AG04450 (cell line): Measurements from ENCODE around the gene RBM38. TPM values are rescaled to one million over a fixed set of nuclear protein-coding genes. Genes with fewer than 3 reads are reported as not detected.

ENCODE experiments used
- CTCF ChIA-PET: fragments of 300-600, 350-600 bp; formaldehyde crosslinking; extraction: SDS; loops from one replicate; lab custom pipeline; 2022; ENCODE audit warnings: antibody characterized with exemption, inconsistent platforms; lab: Charles Lee
- POLR2A ChIA-PET: fragments of 350-600 bp; formaldehyde crosslinking; extraction: SDS; loops from one replicate; lab custom pipeline; 2021; ENCODE audit warnings: antibody characterized with exemption, inconsistent platforms; lab: Yijun Ruan, JAX
- DNase-seq: peaks from one replicate; pipeline ENCODE4 v3.0.0-alpha.2; 2011; ENCODE audit warnings: low read depth, low spot score
- H3K27ac ChIP-seq: one replicate; pipeline ENCODE4 v1.5.1; 2012; ENCODE audit warnings: low read depth, low read length, control low read depth
- H3K27me3 ChIP-seq: one replicate; pipeline ENCODE4 v1.6.0; 2012; ENCODE audit warnings: low read length; ENCODE audit not compliant: control insufficient read depth, insufficient read depth
- H3K4me3 ChIP-seq: 2 replicates; pipeline ENCODE4 v1.5.1; 2011; ENCODE audit warnings: mild to moderate bottlenecking, low read depth, low read length, control low read depth
- H3K9me3 ChIP-seq: 2 replicates; pipeline ENCODE4 v1.5.1; 2012; ENCODE audit warnings: low read length; ENCODE audit not compliant: control insufficient read depth, insufficient read depth
- CTCF ChIP-seq: IDR thresholded peaks from 2 replicates; pipeline ENCODE4 v1.5.1; 2011; ENCODE audit warnings: low read depth, low read length, control low read depth, inconsistent platforms
- polyA plus RNA-seq: library from polyadenylated mRNA; depleted of rRNA; stranded (reverse); fragments of >200 nt; gene quantifications from 2 replicates; pipeline ENCODE4 v1.2.3, GENCODE V29; 2011

RBM38 gene
- polyA plus RNA-seq, 1 experiment: 5.2 TPM

- H3K27ac ChIP-seq: no peak overlapping the region
Measured at GRCh38 chr20:57394121-57395082, 3.2 kb downstream of the RBM38 start.

GRCh38 chr20:57395111-57395966, 4.1 kb downstream of the RBM38 start:
- peak; percentile 8 for DNase-seq
- Histone ChIP-seq H3K27ac (peak overlapping the region; percentile 61), H3K27me3 (no peaks in the 10 kb centered on the region), H3K9me3 (peaks cover 4% of the 10 kb centered on the region; the same call in 1 of the 2 replicates), H3K4me3 (no peak overlapping the region; the same call in 1 of the 2 replicates)
- no peak for TF ChIP-seq CTCF
- ChIA-PET POLR2A (no interaction called here), CTCF (interaction anchor here (1.1 kb wide), 1 partner anchor 14 kb away, joined by 5 read pairs; no protein-coding TSS in a partner anchor)

More at GRCh38 chr20:57394121-57395082, 3.2 kb downstream of the RBM38 start:
- no peak for TF ChIP-seq CTCF
- ChIA-PET POLR2A (no interaction called here), CTCF (no interaction called here)
- H3K9me3 ChIP-seq: peaks cover 11% of the 10 kb centered on the region; the same call in 1 of the 2 replicates
- no peaks in the 10 kb centered on the region for H3K27me3 ChIP-seq
- no peak overlapping the region for H3K4me3 ChIP-seq
- no peak for DNase-seq

- H3K4me3 ChIP-seq: no peak overlapping the region
- POLR2A ChIA-PET: interaction anchor here (0.5 kb wide), 1 partner anchor 242 kb away, joined by 6 read pairs; no protein-coding TSS in a partner anchor
- H3K9me3 ChIP-seq: no peaks in the 10 kb centered on the region; the same call in 1 of the 2 replicates
- H3K27ac ChIP-seq: no peak overlapping the region
- H3K27me3 ChIP-seq: no peaks in the 10 kb centered on the region
- no peak for TF ChIP-seq CTCF
- no peak for DNase-seq
- CTCF ChIA-PET: interaction anchor here (1.1 kb wide), 1 partner anchor 15 kb away, joined by 5 read pairs; no protein-coding TSS in a partner anchor
Measured at GRCh38 chr20:57396212-57396983, 5.2 kb downstream of the RBM38 start.

GRCh38 chr20:57396984-57397692, 5.9 kb downstream of the RBM38 start:
- Histone ChIP-seq H3K4me3 (no peak overlapping the region), H3K27ac (no peak overlapping the region), H3K27me3 (no peaks in the 10 kb centered on the region), H3K9me3 (no peaks in the 10 kb centered on the region; the same call in 1 of the 2 replicates)
- CTCF ChIA-PET: no interaction called here
- DNase-seq: no peak
- TF ChIP-seq CTCF: no peak
- POLR2A ChIA-PET: no interaction called here
